Glomerular visceral epithelial cell (primary cell): Measurements from ENCODE around the gene INPP5K.

Source experiments
- DNase-seq: peaks from one replicate; pipeline ENCODE4 v3.0.0-alpha.2; 2016; ENCODE audit errors: extremely low spot score

The INPP5K gene

GRCh38 chr17:1486802-1487695 is 29.4 kb downstream of the INPP5K start:
- DNase-seq, result peak; percentile 90

GRCh38 chr17:1485423-1486376 is 30.7 kb downstream of the INPP5K start:
- peak; percentile 67 for DNase-seq

GRCh38 chr17:1484676-1485422 is 31.6 kb downstream of the INPP5K start:
- DNase-seq, result peak; percentile 61

- DNase-seq, result no peak
Measured at GRCh38 chr17:1484060-1484535, 32.3 kb downstream of the INPP5K start.

- no peak for DNase-seq
Measured at GRCh38 chr17:1482680-1483079, 33.7 kb downstream of the INPP5K start.

GRCh38 chr17:1481736-1482135 is 34.7 kb downstream of the INPP5K start:
- no peak for DNase-seq

- DNase-seq, result no peak
Measured at GRCh38 chr17:1480747-1481465, 35.5 kb downstream of the INPP5K start.

- DNase-seq, result no peak
Measured at GRCh38 chr17:1478418-1478817, 38.0 kb downstream of the INPP5K start.

- DNase-seq, result no peak
Measured at GRCh38 chr17:1475321-1475854, 41.0 kb downstream of the INPP5K start.

- DNase-seq, result peak; percentile 81
Measured at GRCh38 chr17:1474402-1475189, 41.8 kb downstream of the INPP5K start.

GRCh38 chr17:1473841-1474240 is 42.6 kb downstream of the INPP5K start:
- no peak for DNase-seq

- DNase-seq, result no peak
Measured at GRCh38 chr17:1473170-1473569, 43.2 kb downstream of the INPP5K start.

- no peak for DNase-seq
Measured at GRCh38 chr17:1471911-1472821, 44.2 kb downstream of the INPP5K start.

GRCh38 chr17:1471490-1471889 is 44.9 kb downstream of the INPP5K start:
- DNase-seq, result no peak

GRCh38 chr17:1470755-1471462 is 45.5 kb downstream of the INPP5K start:
- no peak for DNase-seq

GRCh38 chr17:1470071-1470754 is 46.2 kb downstream of the INPP5K start:
- no peak for DNase-seq

GRCh38 chr17:1469231-1469852 is 47.1 kb downstream of the INPP5K start:
- DNase-seq, result no peak
